GM19463 (cell line): ENCODE results near the gene TSPAN9.

ENCODE experiments used
- ATAC-seq: cut with Tn5 transposase; IDR thresholded peaks from one replicate; pipeline ENCODE4 v1.9.1; 2021; ENCODE audit warnings: mild to moderate bottlenecking, moderate library complexity; ENCODE audit not compliant: unreplicated experiment

TSPAN9 gene

DNA sequence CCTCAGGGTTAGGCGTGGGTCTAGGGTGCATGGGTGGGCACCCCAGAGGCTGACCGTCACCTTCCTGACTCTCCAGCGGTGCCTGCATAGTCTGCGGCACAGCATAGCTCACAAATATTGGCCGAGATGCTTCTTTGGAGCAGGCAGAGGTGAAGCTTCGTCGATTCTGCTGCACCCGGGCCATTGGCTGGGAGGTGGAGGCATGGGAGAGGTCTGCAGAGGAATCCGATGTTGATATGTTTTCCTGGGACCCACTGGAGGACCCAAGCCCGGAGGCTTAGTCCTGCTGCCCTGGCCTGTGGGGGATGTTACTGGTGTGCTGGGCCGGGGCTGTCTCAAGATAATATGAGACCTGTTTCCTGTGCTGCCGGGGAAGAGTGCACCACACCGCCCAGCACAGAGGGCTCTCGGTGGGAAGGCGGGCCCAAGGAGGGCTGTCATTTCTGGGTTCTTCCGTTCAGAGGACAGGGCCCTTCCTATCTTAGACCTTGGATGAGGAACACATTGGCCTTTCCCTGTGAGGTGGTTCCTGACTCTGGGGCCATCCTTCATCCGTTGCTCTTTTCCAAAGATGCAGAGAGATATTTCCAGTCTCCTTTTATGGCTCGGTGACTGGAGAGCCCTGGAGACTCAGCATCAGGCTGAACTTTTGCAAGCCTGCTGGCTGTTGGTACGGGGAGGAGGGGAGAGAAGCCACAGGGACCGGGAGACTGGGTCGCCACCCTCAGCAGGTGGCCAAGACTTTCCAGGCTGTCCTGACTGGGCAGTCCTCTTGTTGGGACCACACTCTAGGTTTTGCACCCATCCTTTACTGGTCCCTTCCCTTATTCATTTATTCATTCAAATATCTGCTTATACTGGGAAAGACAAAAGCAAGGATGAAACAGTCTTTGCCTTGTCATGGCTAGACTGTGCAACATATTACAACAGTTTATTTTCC lies 143.5 kb downstream of the TSPAN9 start:
- ATAC-seq: no peak

DNA sequence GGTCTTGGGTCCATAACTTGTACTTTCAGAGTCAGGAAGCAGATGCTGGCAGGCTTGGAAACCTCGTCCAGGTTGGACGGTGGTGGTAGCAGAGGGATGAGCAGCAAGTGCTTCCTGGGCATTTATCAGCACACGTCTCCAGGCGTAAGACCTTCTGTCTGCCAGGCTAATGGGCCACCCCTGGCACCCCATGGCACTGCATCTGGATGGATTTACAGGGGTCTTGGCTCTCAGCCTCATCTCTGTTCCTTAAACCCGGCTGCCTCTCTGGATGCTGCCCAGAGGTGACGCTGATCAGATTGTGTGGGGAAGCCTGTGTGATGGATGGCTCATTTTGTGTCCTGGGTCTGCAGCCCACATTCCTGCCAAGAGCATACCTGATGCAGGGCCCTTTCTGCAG lies 145.1 kb downstream of the TSPAN9 start:
- no peak for ATAC-seq

DNA sequence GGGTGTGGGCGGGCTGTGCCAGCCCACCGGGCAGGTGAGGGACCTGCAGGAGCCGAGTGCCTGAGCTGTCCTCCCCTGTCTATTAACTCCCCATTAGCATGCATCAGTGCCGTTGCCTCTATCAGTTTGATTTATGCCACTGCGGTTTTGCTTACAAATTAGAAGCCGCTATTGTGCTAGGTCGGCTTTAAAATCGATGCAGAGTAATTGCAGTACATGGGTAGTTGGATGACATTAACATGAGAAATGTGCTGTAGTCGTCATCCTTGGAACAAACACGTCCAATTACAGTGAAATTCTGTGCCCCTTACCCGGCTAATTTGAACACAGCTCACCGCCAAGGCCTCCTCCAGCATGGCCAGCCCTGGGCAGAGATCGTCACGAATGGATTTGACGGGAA lies 145.8 kb downstream of the TSPAN9 start:
- ATAC-seq: no peak

DNA sequence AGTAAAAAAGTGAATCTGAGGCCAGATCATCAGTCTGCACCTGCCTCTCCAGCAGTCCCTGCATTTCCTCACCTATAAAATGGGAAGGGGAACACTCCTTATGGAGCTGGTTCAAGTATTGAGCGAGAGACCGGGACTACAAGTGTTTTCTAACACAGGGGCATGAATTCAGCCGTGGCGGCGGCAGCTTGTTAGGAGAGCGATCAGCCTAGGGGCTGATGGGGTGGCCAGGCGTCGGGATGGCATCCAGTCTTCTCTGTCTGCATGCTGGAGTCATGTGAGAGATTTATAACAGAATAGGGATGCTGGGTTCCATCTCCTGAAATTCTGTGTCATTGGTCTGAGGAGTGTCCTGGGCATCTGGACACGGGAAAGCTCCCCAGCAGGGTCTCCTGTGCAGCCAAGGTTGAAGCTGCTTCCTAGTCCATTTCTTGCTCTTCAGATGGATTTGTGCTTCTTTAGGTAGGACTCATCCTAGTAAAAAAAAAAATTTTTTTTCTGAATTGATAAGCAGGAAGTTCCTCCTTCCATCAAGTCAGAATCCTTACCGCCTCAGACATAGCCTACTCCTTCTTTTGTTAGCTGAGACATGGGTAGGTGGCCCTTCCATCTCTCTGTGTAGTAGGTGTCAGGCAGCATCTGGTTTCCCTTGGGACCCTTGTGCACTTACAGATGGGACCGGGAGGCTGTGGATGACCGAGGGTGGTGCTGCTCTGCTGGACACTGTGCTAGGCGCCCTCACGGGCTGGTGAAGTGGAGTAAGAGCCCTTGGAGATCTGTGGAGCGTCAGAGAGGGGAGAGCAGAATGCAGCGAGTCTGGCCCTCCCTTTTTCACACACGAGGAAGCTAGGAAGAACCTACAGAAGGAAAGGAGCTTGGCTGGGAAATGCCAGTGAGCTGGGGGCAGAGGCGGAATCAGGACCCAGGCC lies 146.7 kb downstream of the TSPAN9 start:
- no peak for ATAC-seq

DNA sequence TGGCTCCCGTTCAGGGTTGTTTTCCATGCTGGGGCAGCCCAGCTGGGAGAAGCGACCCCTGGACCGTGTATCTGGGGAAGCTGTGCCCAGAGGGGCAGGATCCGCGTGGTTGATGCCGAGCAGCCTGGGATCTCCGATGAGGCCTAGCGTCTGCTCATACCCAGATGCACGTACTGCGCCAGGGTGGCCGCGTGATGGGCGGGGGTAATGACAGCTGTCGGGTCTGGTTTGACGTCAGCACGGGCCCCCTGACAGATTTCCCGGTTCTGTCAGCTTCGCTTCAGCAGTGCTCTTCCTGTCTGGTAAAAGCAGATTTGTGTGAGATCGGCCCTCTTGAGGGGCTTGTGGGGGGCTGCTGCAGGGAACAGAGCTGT lies 147.3 kb downstream of the TSPAN9 start:
- ATAC-seq: no peak

DNA sequence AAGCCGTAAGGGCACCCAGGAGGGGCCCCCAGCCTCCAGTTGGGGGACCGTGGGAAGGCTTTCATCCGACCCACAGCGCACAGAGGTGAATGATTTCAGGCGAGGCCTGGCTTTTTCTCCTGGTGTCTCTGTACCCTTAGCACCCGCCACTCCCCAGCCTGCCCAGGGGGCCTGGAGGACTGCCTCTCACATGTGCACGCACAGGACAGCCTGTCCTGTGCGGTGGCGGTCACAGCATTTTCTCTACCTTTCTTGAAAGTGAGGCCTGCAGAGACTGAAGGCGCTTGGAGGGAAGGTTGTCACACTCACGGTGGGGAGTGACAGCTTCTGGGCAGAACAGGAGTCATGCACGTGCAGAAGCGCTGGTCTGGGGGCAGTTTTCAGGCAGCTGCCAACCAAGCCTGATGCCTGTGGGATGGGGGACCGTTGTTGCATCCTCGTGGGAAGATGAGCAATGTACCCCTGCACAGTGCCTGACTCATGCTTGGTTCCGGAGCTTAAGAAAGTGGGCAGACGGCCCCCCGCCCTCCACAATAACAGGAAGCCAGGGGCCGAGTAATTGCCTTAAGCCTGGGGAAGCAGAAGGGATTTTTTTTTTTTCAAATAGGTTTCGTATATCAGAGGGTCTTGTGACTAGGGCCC lies 148.1 kb downstream of the TSPAN9 start:
- no peak for ATAC-seq

DNA sequence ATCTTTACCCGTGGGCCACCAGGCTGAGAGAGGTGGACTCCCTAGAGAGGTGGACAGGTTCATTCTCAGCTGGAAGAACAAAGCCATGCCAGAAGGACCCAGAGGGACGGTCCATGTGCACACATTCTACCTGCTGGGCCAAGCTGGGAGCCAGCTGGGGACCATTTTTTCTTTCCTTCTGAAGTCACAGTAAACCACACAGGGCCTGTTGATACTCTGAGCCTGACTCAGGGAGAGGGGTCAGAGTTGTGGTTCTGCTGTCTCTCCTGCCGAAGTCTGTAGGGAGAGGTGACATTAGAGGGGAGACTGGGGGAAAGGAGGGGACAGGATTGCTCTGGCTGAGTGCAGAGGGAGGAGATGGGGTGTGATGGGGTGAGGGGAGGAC lies 148.6 kb downstream of the TSPAN9 start:
- ATAC-seq: no peak

DNA sequence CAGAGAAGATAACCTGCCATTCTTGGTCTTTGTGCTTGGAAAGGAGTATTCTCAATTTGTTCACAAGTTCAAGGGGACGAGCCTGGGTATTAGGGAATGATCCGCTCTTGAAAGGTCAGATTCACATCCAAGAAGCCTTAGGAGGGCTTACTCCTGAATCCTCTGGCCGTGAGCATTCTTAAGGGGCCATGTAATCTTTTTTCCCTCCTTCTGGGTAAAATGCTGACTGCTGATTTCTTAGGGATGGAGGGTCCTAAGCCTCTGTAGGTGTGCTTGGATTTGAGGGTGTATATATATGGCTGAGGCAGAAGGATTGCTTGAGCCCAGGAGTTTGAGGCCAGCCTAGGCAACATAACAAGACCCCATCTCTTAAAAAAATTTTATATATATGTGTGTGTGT lies 149.1 kb downstream of the TSPAN9 start:
- no peak for ATAC-seq

DNA sequence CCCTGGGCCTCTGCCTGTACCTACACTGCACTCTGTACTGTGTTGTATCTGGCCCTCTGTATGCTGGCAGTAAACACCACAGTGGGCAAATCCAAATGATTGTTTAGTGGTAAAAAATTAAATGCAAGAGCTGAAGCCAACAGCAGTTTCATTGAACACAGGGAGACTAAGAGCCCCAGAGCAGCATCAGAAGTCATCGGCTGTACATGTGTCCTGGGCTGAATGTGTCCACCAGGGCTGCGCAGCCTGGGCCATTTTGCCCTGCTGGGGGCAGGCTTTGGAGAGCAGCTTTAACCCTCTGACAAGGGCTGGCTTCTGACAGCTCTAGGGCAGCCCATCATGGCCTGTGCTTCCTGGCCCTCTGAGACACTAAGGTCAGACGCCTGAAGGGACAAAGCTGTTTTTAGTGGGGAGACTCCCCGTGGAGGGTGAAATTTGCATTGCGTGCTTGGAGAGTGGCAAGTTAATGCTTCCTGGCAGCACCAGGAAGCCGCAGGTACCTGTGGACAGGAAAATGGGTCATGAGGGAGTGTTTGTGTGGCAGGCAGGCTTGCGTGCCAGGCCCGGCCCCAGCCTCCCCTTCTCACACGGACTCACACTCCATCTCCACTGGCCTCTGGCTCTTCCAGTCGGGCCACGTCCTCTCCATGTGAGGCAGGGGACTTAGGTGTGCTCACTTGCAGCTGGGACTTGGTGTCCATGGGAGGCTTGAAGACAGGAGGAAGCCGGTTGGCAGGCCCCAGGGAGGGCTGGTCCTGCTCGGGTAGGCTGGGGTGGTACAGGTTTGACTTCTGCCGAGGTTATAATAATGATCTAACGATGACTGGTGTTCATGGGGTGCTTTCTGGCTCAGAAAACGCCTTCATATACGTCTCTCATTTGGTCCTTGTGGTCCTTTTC lies 150.1 kb downstream of the TSPAN9 start:
- no peak for ATAC-seq

DNA sequence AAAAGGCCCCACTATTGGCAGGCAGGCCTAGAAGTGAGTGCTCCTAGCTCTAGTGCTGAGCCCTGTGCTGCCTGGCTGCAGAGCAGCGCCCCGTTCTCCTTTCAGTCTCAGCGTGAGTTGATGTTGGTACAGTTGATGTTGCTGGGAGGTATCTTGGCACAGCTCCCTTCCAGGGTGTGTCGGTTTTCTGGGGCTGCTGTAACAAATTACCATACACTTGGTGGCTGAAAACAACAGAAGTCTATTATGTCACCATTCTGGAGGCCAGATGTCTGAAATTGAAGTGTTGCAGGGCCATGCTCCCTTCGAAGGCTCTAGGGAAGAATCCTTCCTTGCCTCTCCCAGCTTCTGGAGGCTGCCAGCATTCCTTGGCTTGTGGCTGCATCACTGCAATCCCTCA lies 151.4 kb downstream of the TSPAN9 start:
- no peak for ATAC-seq

DNA sequence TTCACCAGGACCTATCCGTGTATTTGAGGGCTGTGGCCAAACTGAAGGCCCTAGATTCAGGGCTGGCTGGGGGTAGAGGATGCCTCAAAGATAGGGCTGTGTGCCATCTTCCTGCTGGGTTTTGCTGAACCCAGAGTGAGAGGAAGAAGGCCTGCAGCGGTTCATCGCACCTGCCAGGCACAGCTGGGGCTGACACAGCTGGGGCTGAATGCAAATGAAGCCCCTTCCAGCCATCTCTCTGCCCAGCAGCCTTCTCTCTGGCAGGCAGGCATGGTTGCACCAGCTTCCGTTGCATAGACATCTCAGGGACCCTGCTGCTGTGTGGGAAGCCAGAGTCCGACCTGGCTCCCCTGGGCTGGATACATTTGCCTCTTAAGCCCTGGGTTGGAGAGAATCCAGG lies 152.4 kb downstream of the TSPAN9 start:
- ATAC-seq: peak; percentile 47

DNA sequence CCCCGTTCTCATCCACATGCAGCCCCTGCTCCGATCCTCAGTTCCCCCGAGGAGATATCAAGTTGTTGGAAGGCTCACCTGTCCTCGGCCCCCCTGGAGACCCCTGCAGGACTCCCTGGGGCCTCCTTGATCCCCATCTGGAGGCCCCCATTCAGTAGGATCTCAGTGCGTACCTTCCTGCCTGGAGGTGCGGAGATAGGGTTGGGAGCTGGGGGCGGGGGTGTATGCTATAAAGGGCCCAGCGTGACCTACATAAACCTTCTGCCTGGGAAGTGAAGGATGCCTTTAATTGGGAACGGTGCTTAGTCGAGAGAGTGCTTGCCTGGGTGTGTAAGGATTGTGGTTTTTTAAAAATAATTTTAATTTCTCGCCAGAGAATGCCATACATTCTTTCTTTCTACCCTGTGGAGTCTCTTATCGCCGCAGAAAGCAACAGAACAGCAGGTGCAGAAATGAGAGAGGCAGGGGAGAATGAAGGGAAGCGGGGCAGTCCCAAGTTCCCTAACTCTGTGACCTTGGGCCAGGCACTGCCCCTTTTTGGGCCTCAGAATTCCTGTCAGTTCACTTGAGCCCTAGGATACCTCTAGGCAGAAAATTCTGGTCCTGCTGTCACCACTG lies 153.7 kb downstream of the TSPAN9 start:
- ATAC-seq: no peak

DNA sequence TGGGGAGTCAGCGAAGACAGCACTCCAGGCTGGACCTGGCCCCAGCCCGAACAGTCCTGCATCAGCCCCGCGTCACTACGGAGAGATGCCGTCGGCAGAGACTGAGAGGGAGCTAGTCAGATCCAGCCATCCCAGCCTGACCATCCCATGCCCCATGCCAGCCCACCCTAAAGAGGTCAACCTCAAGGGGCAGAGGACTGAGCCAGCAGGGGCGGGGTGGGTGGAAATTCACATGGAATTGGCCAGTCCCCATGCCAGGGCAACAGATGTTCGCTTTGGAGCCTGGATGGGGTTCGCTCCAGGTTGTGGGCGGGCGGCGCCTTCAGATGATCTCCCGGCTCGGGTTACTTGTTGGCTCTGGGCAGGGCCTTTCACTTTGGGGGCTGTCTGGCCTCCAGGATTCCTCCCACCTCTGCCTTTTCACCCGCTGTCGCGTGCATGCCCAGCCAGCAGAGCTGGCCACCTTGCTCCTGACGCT lies 154.3 kb downstream of the TSPAN9 start:
- no peak for ATAC-seq

DNA sequence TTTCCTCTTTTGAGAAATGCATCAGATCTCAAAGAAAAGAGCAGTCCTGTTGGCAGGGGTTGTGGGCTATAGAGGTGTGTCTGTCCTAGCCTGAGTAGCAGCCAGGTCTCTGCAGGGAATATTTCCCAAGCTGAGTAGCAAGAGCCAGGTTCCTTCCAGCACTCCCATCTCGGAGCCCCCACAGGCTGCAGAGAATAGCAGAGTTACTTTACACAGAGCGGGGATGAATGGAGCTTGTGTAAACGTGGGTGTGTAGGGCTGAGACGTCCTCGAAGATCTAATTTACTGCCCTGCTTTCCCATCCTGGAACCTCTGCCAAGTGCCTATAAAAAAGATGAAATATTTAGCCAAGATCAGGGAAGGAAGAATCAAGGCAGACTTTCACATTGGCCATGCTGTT lies 156.6 kb downstream of the TSPAN9 start:
- ATAC-seq: no peak

DNA sequence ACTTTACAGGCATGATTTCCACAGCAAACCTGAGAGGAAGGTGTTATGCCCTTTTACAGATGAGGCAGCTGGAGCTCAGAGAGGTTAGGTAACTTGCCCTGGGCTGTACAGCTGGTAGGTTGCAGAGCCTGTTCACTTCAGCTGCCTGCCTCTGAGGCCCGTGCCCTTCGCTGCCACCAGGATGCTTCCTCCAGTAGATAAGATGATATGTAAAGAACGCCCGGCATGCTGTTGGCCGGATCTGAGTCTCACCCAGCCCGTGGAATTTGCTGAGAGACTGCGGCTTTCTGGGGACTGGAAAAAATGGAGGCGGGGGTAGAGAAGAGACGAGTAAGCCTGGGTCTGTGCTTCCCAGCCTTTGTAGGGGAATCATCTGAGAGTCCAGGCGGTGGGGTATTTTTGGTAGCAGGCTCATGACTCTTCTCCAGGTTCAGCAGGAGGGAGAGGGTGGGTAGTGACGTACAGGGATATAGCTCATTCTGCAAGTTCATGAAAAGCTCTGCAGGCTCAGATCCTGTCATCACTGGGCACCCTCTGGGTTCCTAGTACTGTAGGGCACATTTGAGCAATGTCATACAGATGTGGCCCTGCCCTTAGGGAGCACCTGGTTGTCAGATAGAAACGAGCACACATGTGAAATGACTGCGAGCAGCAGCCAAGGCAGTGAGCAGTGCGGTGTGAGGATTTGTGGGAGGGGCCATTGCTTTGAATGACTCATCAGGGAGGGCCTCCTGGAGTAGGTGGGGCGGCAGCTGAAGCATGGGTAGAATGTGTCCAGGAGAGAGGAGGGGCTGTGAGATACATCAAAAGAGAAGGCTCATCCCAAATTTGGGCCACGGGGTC lies 159.4 kb downstream of the TSPAN9 start:
- no peak for ATAC-seq

DNA sequence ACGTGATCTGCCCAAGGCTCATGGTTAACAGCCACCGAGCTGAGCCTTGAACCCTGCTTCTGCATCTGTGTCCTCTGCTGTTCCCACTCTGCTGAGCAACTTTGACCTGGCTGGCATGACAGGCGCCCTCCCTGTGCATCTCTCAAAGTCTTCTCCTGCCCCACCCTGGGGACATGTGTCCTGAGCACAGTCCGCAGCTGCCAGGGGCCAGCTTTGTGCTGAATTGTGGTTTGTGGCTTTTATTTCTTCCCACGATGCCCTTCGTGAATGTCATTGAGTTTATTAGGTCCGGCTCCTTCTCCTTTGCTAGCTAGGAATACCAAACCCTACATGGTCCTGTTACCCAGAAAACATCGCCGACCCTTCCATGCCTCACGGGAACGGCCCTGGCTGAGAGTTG lies 161.0 kb downstream of the TSPAN9 start:
- ATAC-seq: no peak

DNA sequence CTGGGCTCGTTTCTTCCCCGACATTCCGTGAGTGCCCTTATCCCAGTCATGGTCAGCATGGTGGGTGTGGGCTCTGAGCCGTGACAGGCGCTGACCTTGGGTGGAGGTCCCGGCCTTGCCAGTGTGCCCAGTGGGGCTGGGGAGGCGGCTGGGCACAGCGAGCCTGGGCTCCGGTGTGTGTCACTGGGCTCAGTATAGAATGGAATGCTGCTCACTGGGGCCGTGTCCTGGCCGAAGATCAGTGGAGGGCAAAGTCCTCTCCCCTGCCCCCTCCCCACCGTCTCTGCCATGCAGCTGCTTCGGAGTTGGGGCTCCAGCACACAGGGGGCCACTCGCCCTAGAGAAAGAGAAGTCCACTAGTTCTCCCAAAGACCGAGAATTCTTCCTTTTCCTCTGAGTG lies 164.4 kb downstream of the TSPAN9 start:
- ATAC-seq: no peak

DNA sequence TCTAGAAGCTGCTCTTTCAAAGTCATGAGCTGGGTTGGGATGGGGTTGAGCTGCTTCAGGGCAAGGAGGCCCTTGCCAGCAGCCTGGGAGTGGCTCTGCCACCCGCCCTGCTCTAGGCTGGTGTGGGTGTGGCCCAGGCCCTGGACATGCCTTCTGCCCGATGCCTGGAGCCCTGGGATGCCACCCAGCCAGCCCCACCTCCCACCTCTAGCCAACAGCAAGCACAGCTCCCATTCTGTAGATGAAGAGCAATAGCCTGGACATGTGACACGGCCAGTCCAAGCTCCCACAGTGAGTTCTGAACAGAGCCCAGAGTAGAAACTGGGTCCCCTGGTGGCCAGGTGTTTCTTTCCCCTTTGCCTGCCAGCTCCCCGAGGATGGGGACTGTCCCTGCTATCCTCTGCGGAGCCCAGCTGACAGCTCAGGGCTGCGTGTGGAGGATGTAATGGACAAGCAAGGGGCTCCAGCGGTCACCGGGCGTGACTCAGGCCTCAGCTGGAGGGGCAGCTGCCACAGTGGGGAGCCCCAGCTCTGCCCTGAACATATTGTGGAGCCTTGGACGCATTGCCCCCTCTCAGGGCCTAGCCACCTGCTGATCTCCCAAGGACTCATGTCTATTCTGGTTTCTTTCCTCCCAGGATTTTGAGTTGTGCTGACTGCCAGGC lies 165.2 kb downstream of the TSPAN9 start:
- ATAC-seq: no peak
